Measurements from ENCODE around the gene MACROH2A1.

DNA sequence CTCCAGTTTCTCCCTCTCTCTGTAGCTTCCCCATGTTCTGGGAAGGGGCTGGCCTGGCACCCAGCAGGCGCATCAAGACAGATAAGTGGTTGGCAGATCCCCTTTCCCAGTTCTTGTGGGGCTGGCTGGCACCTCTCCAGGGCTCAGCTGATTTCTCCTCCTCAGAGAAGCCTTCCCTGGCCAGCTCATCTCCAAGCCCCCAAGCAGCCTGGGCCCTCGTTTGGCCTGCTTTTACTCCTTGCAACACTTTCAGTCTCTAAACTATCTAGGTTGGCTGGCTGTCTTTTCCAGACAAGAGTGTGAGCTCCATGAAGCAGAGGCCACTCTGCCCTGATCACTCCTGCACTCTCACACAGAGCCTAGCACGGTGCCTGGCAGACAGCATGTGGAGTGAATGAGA lies 13.5 kb downstream of the MACROH2A1 start:
- TF ChIP-seq CTCF (IDR thresholded peaks at IDR 0.05) (no peak), OVOL2 (CRISPR knock-in tag; IDR thresholded peaks at IDR 0.05; ENCODE audit: borderline replicate concordance) (no peak), ATF2 (CRISPR knock-in tag; IDR thresholded peaks at IDR 0.05; ENCODE audit: borderline replicate concordance, low read depth) (no peak), JAZF1 (CRISPR knock-in tag; IDR thresholded peaks at IDR 0.05) (no peak), ZNF425 (CRISPR knock-in tag; conservative IDR thresholded peaks at IDR 0.05) (no peak), CBFB (CRISPR knock-in tag; IDR thresholded peaks at IDR 0.05; ENCODE audit: low read depth) (no peak), SOX15 (CRISPR knock-in tag; IDR thresholded peaks at IDR 0.05) (no peak), SMAD4 (CRISPR knock-in tag; IDR thresholded peaks at IDR 0.05) (no peak)
- TF ChIP-seq, protein P1, sequence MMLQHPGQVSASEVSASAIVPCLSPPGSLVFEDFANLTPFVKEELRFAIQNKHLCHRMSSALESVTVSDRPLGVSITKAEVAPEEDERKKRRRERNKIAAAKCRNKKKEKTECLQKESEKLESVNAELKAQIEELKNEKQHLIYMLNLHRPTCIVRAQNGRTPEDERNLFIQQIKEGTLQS (CRISPR knock-in tag; conservative IDR thresholded peaks at IDR 0.05): no peak
- TF ChIP-seq, protein P2, sequence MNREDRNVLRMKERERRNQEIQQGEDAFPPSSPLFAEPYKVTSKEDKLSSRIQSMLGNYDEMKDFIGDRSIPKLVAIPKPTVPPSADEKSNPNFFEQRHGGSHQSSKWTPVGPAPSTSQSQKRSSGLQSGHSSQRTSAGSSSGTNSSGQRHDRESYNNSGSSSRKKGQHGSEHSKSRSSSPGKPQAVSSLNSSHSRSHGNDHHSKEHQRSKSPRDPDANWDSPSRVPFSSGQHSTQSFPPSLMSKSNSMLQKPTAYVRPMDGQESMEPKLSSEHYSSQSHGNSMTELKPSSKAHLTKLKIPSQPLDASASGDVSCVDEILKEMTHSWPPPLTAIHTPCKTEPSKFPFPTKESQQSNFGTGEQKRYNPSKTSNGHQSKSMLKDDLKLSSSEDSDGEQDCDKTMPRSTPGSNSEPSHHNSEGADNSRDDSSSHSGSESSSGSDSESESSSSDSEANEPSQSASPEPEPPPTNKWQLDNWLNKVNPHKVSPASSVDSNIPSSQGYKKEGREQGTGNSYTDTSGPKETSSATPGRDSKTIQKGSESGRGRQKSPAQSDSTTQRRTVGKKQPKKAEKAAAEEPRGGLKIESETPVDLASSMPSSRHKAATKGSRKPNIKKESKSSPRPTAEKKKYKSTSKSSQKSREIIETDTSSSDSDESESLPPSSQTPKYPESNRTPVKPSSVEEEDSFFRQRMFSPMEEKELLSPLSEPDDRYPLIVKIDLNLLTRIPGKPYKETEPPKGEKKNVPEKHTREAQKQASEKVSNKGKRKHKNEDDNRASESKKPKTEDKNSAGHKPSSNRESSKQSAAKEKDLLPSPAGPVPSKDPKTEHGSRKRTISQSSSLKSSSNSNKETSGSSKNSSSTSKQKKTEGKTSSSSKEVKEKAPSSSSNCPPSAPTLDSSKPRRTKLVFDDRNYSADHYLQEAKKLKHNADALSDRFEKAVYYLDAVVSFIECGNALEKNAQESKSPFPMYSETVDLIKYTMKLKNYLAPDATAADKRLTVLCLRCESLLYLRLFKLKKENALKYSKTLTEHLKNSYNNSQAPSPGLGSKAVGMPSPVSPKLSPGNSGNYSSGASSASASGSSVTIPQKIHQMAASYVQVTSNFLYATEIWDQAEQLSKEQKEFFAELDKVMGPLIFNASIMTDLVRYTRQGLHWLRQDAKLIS (CRISPR knock-in tag; IDR thresholded peaks at IDR 0.05; ENCODE audit: borderline replicate concordance): no peak
- TF ChIP-seq, protein P3, sequence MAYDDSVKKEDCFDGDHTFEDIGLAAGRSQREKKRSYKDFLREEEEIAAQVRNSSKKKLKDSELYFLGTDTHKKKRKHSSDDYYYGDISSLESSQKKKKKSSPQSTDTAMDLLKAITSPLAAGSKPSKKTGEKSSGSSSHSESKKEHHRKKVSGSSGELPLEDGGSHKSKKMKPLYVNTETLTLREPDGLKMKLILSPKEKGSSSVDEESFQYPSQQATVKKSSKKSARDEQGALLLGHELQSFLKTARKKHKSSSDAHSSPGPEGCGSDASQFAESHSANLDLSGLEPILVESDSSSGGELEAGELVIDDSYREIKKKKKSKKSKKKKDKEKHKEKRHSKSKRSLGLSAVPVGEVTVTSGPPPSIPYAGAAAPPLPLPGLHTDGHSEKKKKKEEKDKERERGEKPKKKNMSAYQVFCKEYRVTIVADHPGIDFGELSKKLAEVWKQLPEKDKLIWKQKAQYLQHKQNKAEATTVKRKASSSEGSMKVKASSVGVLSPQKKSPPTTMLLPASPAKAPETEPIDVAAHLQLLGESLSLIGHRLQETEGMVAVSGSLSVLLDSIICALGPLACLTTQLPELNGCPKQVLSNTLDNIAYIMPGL (CRISPR knock-in tag; IDR thresholded peaks at IDR 0.05): no peak
- TF ChIP-seq, protein P4, sequence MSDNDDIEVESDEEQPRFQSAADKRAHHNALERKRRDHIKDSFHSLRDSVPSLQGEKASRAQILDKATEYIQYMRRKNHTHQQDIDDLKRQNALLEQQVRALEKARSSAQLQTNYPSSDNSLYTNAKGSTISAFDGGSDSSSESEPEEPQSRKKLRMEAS (CRISPR knock-in tag; IDR thresholded peaks at IDR 0.05): no peak
